Measurements from ENCODE around the gene SLC12A4.

DNA sequence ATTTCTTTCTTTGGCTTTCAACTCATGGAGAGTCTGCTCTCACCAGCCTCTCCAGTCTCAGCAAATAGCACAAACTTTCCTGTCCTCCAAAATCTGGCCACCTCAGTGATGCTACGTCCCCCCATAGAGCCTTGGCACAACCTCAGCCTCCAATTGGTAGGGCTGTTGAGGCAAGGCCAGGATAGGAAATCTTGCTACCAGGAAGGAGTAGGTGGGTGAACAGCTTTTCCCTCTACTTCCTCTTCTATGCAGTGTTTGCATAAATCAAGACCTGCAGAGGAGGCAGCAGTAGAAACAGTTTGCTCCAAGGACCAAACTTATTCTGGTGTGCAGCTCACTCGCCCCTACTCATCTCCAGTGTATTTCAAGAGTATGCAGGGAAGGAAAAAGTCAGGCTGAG is 31.5 kb upstream of the SLC12A4 start:
- TF ChIP-seq, protein P1, sequence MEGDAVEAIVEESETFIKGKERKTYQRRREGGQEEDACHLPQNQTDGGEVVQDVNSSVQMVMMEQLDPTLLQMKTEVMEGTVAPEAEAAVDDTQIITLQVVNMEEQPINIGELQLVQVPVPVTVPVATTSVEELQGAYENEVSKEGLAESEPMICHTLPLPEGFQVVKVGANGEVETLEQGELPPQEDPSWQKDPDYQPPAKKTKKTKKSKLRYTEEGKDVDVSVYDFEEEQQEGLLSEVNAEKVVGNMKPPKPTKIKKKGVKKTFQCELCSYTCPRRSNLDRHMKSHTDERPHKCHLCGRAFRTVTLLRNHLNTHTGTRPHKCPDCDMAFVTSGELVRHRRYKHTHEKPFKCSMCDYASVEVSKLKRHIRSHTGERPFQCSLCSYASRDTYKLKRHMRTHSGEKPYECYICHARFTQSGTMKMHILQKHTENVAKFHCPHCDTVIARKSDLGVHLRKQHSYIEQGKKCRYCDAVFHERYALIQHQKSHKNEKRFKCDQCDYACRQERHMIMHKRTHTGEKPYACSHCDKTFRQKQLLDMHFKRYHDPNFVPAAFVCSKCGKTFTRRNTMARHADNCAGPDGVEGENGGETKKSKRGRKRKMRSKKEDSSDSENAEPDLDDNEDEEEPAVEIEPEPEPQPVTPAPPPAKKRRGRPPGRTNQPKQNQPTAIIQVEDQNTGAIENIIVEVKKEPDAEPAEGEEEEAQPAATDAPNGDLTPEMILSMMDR (IDR thresholded peaks at IDR 0.05): no peak
- TF ChIP-seq EP300 (IDR thresholded peaks at IDR 0.05): no peak
- TF ChIP-seq POLR2A (IDR thresholded peaks at IDR 0.05): no peak
